Keratinocyte (primary cell): ENCODE results near the gene CDON.

Experiments used
- CTCF ChIP-seq, 3 experiments: IDR thresholded peaks in 1 of 3; conservative IDR thresholded peaks in 1 of 3; optimal IDR thresholded peaks in 1 of 3; 2 replicates in 2 of 3; 3 replicates in 1 of 3; pipeline versions ENCODE3 to v1.5.1; 2011; ENCODE audit warnings: low read length in 3 of 3, mild to moderate bottlenecking in 3 of 3, moderate library complexity in 2 of 3, control low read depth in 1 of 3, inconsistent platforms in 1 of 3; ENCODE audit not compliant: insufficient read depth in 2 of 3; ENCODE audit errors: extremely low read depth in 1 of 3
- EZH2 ChIP-seq: IDR thresholded peaks from one replicate; pipeline ENCODE4 v1.6.1; 2012; ENCODE audit warnings: inconsistent platforms, mild to moderate bottlenecking, low read length, moderate library complexity

GRCh38 chr11:125931668-125932067 lies 131.0 kb downstream of the CDON start:
- TF ChIP-seq CTCF (optimal IDR thresholded peaks at IDR 0.05 in 1 of 3, IDR thresholded peaks at IDR 0.05 in 1 of 3, conservative IDR thresholded peaks at IDR 0.05 in 1 of 3; ENCODE audit: extremely low read depth in 1 of 3, insufficient read depth in 2 of 3, low read length in 3 of 3) (no peak), EZH2 (no peak)
